Astrocyte (in vitro differentiated cells and primary cell): ENCODE measurements around the gene IFNG-AS1.

Experiments
- CTCF ChIP-seq: IDR thresholded peaks from 2 replicates; pipeline ENCODE4 v1.5.1; 2011; ENCODE audit warnings: low read depth, mild to moderate bottlenecking, inconsistent platforms, low read length, moderate library complexity; ENCODE audit not compliant: insufficient read depth
- EZH2 ChIP-seq: IDR thresholded peaks from 2 replicates; pipeline ENCODE4 v1.6.1; 2012; ENCODE audit warnings: mild to moderate bottlenecking, low read length, inconsistent platforms; ENCODE audit not compliant: insufficient read depth

DNA sequence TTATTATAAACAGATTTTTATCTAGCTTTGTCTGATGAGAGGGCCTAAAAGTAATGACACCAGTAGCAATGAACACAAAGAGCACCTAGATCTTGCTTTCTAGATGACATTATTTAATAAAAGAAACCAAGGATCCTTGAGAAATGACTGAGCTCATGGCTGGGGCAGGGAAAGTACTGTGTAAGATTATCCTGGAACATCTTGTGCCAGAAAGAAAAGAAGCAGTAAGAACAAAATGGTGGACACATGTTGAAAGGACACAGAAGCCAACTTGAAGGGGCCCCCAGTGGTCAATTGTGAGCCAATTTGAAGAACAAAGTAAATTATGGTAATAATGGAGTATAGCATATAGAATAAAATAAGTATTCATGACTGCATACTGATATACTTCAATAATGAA lies 10.0 kb downstream of the IFNG-AS1 start:
- TF ChIP-seq CTCF (no peak), EZH2 (no peak)
